Loucy (cell line): Measurements from ENCODE around the gene FOXP1.

Experiments
- CTCF ChIP-seq: fragments of 200-600 bp; sonication (generic); conservative IDR thresholded peaks from 2 replicates; pipeline ENCODE4 v1.5.1; 2014; ENCODE audit warnings: mild to moderate bottlenecking, antibody characterized with exemption, low read length
- EZH2phosphoT487 ChIP-seq: fragments of 200-600 bp; IDR thresholded peaks from 2 replicates; pipeline ENCODE4 v1.6.1; 2018; ENCODE audit warnings: antibody characterized with exemption, mild to moderate bottlenecking, moderate library complexity, borderline replicate concordance

GRCh38 chr3:71581457-71582035, 2.0 kb downstream of the FOXP1 start:
- TF ChIP-seq CTCF (no peak), EZH2phosphoT487 (no peak)
